Measurements from ENCODE around the gene PDCD10. TPM values are rescaled to one million over a fixed set of nuclear protein-coding genes. Genes with fewer than 3 reads are reported as not detected.
A peak's percentile ranks its signal among the peaks of the same experiment; 100 is the strongest.

PDCD10 gene
- 10 to 100 TPM; 48.5 to 62.0 TPM for total RNA-seq
- long read RNA-seq, donor 1, transcript PDCD10-218 (8 exons, 1,276 nt) = minor isoform, 6 of 16 reads
- long read RNA-seq, donor 1, transcript PDCD10-208 (9 exons, 1,360 nt) = major isoform, 7 of 16 reads
- long read RNA-seq, donor 1, partial matches to known transcripts = 1 of 16 reads
- long read RNA-seq, donor 1, other reads (novel, unspliced or antisense) = 0 of 16 reads
- long read RNA-seq, donor 2, transcript PDCD10-208 (9 exons, 1,360 nt) = minor isoform, 35 of 84 reads
- long read RNA-seq, donor 2, transcript PDCD10-218 (8 exons, 1,276 nt) = major isoform, 38 of 84 reads
- long read RNA-seq, donor 2, partial matches to known transcripts = 5 of 84 reads
- long read RNA-seq, donor 2, other reads (novel, unspliced or antisense) = 3 of 84 reads

GRCh38 chr3:167734498-167735232 lies at the start of gene PDCD10:
TSS of gene PDCD10 (minus strand) at chr3:167734892. CDS start at chr3:167720157, 14,735 bp downstream.
- peak; percentile 99 for DNase-seq (ENCODE audit: low spot score)
- intact Hi-C loops (cut with DNase I) = no loop called here

GRCh38 chr3:167783781-167784180 lies 49.1 kb upstream of the PDCD10 start:
- intact Hi-C loops (cut with DNase I) = no loop called here
- DNase-seq (ENCODE audit: low spot score) = no peak

DNA sequence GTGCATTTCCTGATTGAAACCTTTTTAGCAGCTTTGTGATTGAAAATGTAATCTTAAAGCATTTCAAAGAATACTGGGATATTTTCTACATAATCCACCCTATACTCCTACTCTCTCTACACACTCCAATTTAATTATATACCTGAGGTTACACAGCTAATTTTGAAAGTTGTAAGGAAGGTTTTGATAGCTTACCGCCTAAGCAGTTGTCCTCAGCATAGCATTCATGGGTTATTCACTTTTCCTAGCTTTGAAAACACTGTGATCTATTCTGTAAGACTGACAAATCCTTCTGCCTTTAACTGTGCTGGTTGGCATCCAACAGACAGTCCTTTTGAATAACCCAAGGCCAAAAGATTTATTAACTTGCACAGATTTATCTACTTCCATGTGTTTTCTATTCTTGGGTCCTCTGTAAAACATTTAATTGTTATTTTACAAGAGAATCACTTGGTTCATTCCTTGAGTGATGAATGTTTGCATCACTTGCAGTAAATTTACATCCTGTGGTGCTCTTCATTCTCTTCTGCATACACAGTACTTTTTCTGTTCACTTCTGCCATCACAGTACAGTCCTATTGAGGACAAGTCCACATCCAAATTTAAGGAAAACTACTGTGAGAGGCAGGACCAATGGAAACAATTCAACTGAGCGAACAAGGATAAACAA lies 45.7 kb upstream of the PDCD10 start:
- DNase-seq (ENCODE audit: low spot score) = no peak
- intact Hi-C loops (cut with DNase I) = no loop called here

- no peak for DNase-seq (ENCODE audit: low spot score)
- intact Hi-C loops (cut with DNase I) = no loop called here
Measured at GRCh38 chr3:167777356-167777755, 42.7 kb upstream of the PDCD10 start.

DNA sequence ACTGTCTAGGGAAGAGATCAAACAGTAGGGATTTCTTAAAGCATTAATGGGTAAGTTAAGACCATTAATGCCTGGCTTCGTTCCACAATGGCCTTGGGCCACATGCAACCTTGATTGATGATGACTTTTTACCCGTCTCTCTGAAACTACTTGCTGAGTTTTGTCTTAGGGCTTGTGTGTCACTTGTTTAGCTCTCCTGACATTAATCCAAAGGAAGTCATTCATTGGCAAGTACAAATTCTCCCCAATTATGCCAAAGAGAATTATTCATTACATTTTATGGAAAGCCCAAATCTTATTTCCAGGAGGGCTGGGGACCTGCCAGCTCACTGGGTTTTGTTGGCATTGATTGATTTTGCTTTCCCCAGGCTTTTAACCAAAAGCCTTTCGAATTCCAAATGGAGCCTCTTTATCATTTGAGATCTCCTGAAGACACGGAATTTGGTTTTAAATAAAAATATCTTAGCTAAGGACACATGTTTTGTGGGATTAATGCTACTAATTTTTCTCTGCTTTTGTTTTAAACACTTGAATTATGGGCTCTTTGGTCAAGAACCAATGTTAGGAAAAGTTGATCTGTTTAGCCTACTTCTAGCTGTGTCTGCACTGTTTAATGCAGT lies 41.5 kb upstream of the PDCD10 start:
- no peak for DNase-seq (ENCODE audit: low spot score)

DNA sequence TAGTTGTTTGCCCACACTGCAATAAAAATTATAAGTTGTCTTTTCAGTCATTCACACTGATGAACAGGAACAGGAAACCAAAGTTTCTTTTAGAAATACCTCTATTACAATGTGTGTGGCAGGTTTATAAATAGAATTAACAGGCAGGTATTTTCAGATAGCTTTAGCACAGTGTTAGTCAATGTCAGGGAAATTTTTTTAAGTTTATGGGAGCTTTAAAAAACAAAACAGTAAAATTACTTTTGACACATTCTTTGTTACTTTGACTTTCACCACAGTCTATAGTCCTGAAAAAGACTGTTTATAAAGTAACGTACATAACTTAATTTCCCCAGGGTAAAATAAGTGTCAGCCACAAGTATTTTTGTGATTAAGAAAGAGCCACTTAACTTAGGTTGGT lies 38.9 kb upstream of the PDCD10 start:
- intact Hi-C loops (cut with DNase I) = no loop called here

More for the DNA sequence above, 41.5 kb upstream of the PDCD10 start:
- intact Hi-C loops (cut with DNase I) = no loop called here

GRCh38 chr3:167772992-167773391 lies 38.3 kb upstream of the PDCD10 start:
- intact Hi-C loops (cut with DNase I) = no loop called here
- no peak for DNase-seq (ENCODE audit: low spot score)

More for the DNA sequence above, 38.9 kb upstream of the PDCD10 start:
- no peak for DNase-seq (ENCODE audit: low spot score)

DNA sequence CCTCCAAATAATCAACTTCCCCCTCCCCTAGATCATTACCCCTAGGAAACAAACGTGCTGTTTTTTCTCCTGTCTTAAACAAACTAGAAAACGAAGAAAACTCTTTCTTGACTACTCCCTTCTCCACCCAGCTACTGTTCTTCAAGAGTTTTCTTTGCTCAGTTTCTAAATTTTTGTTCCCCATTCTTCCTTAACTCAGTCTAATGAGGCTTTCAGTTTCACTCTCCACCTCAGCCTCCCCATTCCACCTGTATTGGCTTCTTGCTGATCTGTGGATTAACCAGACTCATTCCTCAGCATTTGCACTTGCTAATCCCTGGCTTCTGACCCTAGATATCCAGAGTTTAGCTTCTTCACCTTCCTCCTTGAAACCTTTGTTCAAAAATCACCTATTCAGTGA lies 27.6 kb upstream of the PDCD10 start:
- intact Hi-C loops (cut with DNase I) = no loop called here
- DNase-seq (ENCODE audit: low spot score) = no peak

GRCh38 chr3:167761302-167761701 lies 26.6 kb upstream of the PDCD10 start:
- intact Hi-C loops (cut with DNase I) = no loop called here

DNA sequence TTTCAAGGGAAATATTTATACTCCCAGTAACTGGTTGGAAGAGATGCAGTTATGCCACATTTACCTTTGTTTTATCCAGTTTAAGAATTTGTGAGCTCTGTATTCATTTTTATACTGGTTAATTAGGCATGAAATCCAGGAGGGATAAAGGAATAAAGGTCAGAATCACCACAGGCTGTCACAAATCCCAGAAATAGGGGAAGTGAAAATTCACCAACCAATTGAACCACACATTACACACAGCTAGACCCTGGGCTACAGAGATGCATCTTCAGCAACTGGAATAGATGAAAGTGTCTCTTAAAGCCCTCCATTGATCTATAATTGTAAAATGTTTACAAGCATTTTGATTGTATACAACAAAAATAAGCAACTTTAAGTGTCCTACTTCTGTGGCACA lies 19.4 kb upstream of the PDCD10 start:
- intact Hi-C loops (cut with DNase I) = no loop called here

More at GRCh38 chr3:167761302-167761701, 26.6 kb upstream of the PDCD10 start:
- DNase-seq (ENCODE audit: low spot score) = no peak

DNA sequence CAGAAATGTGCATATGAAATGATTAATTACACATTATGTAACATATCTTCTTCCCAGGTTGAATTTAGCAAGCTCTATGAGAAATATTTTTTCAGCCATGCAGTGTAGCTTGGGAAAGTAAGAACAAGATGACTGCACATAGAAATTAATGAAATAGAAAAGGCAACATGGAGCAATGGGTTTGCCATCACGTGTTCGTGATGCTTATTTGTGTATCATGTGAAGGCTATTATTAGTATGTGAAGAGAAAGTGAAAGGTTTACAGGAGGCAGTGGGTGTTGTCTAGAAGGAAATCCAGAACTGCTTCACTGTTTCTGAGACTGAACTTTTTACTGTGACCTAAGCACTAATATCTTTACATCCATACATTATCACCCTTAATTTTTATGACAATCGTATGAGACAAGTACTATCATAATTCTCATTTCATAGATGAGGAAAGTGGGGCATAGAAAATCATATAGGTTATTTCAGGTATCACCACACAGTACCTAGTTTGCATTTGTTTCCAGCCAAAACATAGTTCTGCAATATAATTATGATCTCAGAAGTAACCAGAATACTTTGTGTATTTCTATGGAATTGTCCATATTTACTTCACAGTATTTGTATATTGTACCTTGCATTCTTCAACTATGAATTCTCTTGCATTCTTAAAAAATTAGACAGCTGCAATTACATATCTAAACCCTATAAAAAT lies 15.7 kb upstream of the PDCD10 start:
- DNase-seq (ENCODE audit: low spot score) = no peak
- intact Hi-C loops (cut with DNase I) = no loop called here

More for the DNA sequence above, 19.4 kb upstream of the PDCD10 start:
- no peak for DNase-seq (ENCODE audit: low spot score)

DNA sequence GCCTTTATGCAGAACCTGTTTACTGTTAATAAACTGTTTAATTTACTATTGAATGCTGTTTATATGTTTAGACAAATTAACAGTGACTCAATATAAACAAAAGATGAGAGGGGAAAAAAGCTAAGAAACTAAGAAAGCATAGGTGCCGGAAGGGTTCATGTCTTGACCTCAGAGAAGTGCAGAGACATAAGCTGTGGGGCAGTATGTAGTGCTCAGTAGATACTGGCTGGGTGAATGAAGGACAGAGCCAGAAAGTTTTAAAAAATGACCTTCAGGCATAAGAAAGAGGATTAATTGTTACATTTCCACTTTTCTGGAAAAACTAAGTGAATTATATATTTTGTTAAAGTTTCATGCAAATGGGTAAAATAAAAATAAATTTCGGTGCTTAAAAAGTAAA lies 15.0 kb upstream of the PDCD10 start:
- intact Hi-C loops (cut with DNase I) = no loop called here

DNA sequence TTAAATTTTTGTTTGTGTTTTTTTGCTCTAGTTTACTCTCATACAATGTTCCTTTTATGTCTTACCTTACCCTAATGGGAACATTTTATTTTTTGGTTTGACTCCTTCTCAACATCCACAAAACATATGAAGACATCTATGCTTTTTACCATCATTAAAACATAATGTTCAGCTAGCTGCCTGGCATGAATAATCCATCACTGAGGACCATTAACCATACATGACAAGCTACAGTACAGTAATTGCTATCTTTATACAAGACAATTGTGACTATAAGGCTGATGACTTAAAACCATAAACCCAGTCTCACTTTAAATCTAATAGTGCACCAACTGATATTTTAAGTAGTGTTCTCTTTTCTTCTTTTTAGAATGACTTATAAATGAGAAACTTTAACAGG lies 14.5 kb upstream of the PDCD10 start:
- DNase-seq (ENCODE audit: low spot score) = no peak
- intact Hi-C loops (cut with DNase I) = no loop called here

More for the DNA sequence above, 15.0 kb upstream of the PDCD10 start:
- DNase-seq (ENCODE audit: low spot score) = no peak

DNA sequence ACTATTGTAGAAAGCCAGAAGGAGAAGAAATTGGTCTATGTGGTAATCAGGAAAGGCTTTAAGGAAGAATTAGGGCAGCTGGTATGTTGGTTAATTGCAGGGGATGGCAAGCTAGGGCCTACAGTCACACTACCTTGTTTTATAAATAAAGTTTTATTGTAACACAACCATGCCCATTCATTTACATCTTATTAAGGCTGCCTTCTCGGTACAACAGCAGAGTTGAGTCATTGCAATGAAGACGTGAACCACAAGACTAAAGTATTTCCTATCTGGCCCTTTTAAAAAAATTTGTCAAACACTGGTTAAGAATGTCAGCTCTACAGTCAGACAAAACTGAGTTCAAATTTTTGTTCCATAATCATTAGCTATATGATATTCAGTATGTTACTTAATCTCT lies 9.1 kb upstream of the PDCD10 start:
- no peak for DNase-seq (ENCODE audit: low spot score)
- intact Hi-C loops (cut with DNase I) = no loop called here

- DNase-seq (ENCODE audit: low spot score) = no peak
- intact Hi-C loops (cut with DNase I) = no loop called here
Measured at GRCh38 chr3:167742338-167742737, 7.6 kb upstream of the PDCD10 start.

GRCh38 chr3:167740961-167741587 lies 6.4 kb upstream of the PDCD10 start:
- no peak for DNase-seq (ENCODE audit: low spot score)
- intact Hi-C loops (cut with DNase I) = no loop called here

- intact Hi-C loops (cut with DNase I) = no loop called here
- DNase-seq (ENCODE audit: low spot score) = no peak
Measured at GRCh38 chr3:167739190-167739810, 4.6 kb upstream of the PDCD10 start.

DNA sequence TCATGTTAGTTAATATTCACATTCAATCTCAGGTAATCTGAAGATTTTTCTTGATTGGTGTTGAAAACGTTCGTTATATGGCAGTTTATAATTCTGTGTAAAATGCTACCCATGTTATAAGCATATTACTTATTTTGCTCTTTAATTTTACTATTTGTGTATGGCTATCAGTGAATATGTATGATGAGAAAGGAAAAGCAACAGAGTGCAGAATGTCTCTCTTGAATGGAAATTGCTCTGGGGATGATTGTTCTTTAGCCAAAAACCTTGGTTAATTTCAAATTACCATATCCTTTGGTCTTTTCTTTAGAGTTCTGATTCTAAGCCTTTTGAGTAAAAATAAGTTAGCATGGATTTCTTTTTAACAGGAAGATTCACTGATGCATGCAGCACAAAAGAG lies 3.3 kb upstream of the PDCD10 start:
- intact Hi-C loops (cut with DNase I) = no loop called here
- no peak for DNase-seq (ENCODE audit: low spot score)
